HepG2 (cell line): ENCODE results near the gene HOXA6.

Source experiments
- BCL3 ChIP-seq: sonication (generic); formaldehyde crosslinking; IDR thresholded peaks from 2 replicates; pipeline ENCODE4 v1.5.1; 2020; ENCODE audit warnings: mild to moderate bottlenecking, missing genetic modification reagents, moderate library complexity
- CBX1 ChIP-seq: IDR thresholded peaks from one replicate; pipeline ENCODE4 v1.6.1; 2016; ENCODE audit warnings: antibody characterized with exemption, low read depth
- EZH2 ChIP-seq: conservative IDR thresholded peaks from 2 replicates; pipeline ENCODE4 v1.6.1; 2012; ENCODE audit warnings: mild to moderate bottlenecking, low read depth, low read length, moderate library complexity
- MAX ChIP-seq: IDR thresholded peaks from 2 replicates; pipeline ENCODE4 v1.6.1; 2012; ENCODE audit warnings: inconsistent platforms
- MTF1 ChIP-seq: sonication (generic); formaldehyde crosslinking; IDR thresholded peaks from 2 replicates; pipeline ENCODE4 v1.5.0; 2020; ENCODE audit warnings: missing genetic modification reagents
- PHB2 ChIP-seq: fragments of 450-650 bp; IDR thresholded peaks from 2 replicates; pipeline ENCODE4 v1.6.1; 2018; ENCODE audit not compliant: partially characterized antibody
- RBAK ChIP-seq: sonication (generic); formaldehyde crosslinking; IDR thresholded peaks from 2 replicates; pipeline ENCODE4 v1.5.1; 2020; ENCODE audit warnings: mild to moderate bottlenecking, missing genetic modification reagents
- SIN3A ChIP-seq: IDR thresholded peaks from 2 replicates; pipeline ENCODE4 v1.6.1; 2011; ENCODE audit warnings: low read depth, mild to moderate bottlenecking, control low read depth, low read length, borderline replicate concordance
- SP2 ChIP-seq: sonication (generic); formaldehyde crosslinking; IDR thresholded peaks from 2 replicates; pipeline ENCODE4 v1.5.1; 2020; ENCODE audit warnings: mild to moderate bottlenecking, missing genetic modification reagents
- TBP ChIP-seq: sonication (generic); formaldehyde crosslinking; IDR thresholded peaks from 2 replicates; pipeline ENCODE4 v1.5.0; 2020; ENCODE audit warnings: missing genetic modification reagents
- ZBTB4 ChIP-seq: sonication (generic); formaldehyde crosslinking; IDR thresholded peaks from 2 replicates; pipeline ENCODE4 v1.4.0; 2020; ENCODE audit warnings: missing genetic modification reagents, mild to moderate bottlenecking, borderline replicate concordance
- ZNF138 ChIP-seq: sonication (generic); formaldehyde crosslinking; IDR thresholded peaks from 2 replicates; pipeline ENCODE4 v1.5.0; 2020; ENCODE audit warnings: mild to moderate bottlenecking, low read depth, missing genetic modification reagents
- ZNF354B ChIP-seq: sonication (generic); formaldehyde crosslinking; IDR thresholded peaks from 2 replicates; pipeline ENCODE4 v1.8.0; 2022; ENCODE audit warnings: mild to moderate bottlenecking, missing genetic modification reagents
- ZNF512 ChIP-seq: sonication (generic); formaldehyde crosslinking; IDR thresholded peaks from 2 replicates; pipeline ENCODE4 v1.4.0; 2020; ENCODE audit warnings: mild to moderate bottlenecking, missing genetic modification reagents

GRCh38 chr7:27158436-27159265 lies 11.1 kb upstream of the HOXA6 start:
- no peak for TF ChIP-seq EZH2
- TF ChIP-seq SIN3A: no peak
- TF ChIP-seq ZNF354B: no peak
- no peak for TF ChIP-seq BCL3 (CRISPR knock-in tag)
- no peak for TF ChIP-seq MAX
- TF ChIP-seq ZBTB4 (CRISPR knock-in tag): no peak
- no peak for TF ChIP-seq TBP
- TF ChIP-seq CBX1: no peak
- TF ChIP-seq ZNF512 (CRISPR knock-in tag): no peak
- no peak for TF ChIP-seq SP2
- TF ChIP-seq ZNF138 (CRISPR knock-in tag): no peak
- no peak for TF ChIP-seq PHB2
- TF ChIP-seq RBAK: no peak
- no peak for TF ChIP-seq MTF1 (CRISPR knock-in tag)
